Measurements from ENCODE around the gene COL23A1.

Gene COL23A1

DNA sequence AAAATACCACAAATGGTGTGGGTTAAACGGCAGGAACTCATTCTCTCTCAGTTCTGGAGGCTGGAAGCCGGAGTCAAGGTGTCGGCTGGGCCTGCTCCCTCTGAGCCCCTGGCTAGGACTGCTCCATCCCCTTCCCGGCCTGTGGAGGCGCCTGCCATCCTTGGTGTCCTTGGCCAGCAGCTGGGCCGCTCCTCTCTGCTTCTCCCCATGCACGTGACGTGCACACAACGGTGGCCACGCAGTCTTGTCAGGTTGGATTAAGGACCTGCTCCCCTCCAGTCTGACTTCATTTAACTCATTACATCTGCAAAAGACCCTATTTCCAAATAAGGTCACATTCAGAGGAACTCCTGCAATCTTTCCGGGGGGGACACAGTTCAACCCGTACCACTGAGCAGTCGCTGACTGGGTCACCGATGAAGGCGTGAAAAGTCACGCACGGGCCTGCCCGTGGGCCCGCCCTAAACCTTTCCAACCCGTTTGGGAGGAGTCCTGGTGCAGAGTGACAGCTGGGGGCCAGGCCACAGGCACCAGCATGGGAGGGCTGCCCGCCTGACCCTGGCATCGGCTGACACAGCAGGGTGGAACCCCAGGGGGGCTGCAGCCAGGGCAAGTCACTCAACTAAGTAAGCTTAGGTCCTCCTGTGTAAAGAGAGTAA, 135.2 kb downstream of the COL23A1 start:
- no peak for DNase-seq

DNA sequence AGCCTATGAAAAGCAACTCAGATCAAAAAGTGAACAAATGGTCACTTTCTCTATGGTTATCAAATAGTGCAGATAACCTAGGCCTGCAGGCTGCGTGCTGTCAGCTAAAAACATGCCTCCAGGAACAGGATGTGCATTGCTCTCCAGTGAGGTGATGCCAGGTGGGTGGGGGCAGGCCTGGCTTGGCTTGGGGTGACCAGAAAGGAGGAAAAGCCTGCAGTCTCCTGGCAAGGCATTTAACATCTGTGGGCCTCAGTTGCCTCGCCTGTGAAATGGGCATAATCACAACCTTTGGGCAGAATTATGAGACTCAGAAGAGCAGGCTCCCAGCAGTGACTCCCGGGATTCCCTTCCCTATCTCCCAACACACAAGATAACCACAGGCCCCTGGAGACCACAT, 135.9 kb downstream of the COL23A1 start:
- DNase-seq, result no peak

DNA sequence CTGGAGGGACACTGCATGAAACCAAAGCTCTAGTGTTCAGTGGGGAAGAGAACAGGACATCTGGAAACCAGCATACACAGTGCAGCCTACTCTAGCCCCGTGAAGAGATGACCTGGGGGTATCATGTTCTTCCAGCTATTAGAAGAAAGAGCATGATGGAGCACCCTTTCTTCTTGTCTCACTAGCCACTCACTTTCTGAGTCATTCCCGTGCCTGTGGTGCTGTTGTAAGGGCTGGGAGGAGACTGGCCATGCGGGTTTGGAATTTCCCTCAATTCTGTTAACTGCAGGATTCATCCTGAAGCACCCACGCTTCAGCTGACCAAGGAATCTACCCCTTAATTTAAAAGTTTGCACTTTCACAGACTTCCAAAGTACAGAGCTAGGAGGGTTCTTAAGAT, 137.0 kb downstream of the COL23A1 start:
- DNase-seq, result no peak

DNA sequence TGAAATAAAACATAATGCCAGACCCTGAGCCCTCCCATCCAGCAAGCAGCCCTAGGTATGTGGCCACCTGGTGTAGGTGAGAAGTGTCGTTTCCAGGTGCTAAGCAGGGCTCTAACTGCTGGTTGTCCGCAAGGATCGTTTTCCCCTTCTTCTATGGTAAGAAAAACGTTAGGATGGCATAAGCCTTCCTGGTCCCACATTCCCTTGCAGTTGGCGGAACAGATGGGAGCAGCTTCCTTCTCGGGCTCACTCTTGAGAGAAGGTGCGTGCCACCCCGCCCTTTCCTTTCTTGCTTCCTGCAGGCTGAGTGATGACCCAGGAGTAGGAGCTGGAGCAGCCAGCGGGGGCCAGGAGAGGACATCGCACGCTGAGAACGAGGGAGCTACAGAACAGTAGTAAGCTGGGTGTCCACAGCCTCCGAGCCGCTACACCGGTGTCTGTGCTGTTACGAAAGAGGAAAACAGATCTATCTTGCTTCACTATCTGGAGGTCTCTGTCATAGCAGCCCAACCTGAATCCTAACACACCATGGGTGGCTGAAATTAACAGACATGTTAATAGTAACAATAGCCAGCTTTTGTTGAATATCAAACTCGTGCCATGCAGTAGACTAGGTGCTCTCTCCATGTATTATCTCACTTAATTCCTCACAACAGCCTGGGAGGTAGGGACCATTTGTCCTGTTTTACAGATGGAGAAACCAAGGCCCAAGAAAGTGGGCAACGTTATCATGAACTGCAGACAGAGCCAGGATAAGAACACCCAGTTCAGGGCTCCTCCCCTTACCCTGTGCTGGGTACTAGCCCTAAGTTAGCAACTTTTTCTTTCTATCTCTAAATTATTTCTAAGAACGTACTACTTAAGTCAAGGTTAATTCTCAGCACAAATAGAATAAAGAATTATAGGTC, 139.8 kb downstream of the COL23A1 start:
- DNase-seq, result no peak

DNA sequence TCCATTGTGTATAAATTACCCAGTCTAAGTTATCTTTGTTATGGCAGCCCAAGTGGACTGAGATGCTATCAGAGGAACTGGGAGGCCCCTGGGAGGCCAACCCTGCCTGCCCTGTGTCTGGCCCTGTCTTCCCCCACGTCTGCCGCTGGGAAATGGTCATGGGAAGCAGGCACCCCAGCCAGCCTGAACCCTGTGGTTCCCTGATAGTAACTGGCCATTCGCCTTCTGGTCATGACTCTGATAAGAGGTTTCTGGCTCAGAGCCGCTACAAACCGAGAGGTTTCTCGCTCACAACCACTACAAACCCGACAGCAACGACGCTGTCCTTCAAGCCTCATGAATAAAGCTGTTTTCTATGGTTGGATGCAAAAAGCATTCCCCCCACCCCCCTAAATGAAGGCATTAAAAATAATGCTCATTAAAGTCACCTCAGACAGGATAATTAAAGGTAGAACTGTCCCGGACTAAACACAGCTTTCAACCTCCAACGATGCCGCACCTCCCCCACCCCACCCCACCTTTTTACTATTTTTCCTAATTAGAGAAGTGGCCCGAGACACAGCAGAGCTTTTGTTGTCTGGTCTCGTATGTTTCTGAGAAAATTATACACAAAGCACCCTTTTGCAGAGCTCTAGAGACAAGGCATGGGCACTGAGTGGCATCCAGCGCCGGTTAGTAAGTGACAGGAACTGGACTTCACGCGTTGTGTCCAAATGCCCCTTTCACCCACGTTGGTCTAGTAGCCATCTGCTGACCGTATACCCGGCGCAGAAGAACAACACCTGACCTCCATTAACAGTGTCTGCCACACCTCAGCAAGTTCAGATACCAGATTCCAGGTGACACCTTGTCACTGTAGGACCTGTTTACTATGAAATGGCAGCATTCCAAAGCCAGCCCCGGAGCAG, 140.8 kb downstream of the COL23A1 start:
- DNase-seq, result no peak

DNA sequence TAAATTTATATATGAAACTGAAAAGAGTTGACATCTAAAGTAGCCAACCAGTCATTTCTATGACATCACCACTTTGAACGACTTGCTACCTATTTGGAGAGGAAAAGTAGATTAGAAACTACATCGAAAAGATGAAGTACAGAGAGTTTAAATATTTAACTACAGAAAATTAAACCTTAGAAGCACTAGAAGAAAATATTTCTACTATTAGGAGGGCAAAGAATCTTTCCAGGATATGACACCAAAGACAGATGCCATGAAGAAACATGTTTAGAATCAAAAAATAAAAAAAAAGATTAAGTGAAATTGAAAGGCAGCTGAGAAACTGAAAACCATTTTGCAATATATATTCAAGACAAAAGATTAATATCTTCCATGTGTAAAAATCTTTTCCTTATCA, 144.7 kb downstream of the COL23A1 start:
- no peak for DNase-seq

DNA sequence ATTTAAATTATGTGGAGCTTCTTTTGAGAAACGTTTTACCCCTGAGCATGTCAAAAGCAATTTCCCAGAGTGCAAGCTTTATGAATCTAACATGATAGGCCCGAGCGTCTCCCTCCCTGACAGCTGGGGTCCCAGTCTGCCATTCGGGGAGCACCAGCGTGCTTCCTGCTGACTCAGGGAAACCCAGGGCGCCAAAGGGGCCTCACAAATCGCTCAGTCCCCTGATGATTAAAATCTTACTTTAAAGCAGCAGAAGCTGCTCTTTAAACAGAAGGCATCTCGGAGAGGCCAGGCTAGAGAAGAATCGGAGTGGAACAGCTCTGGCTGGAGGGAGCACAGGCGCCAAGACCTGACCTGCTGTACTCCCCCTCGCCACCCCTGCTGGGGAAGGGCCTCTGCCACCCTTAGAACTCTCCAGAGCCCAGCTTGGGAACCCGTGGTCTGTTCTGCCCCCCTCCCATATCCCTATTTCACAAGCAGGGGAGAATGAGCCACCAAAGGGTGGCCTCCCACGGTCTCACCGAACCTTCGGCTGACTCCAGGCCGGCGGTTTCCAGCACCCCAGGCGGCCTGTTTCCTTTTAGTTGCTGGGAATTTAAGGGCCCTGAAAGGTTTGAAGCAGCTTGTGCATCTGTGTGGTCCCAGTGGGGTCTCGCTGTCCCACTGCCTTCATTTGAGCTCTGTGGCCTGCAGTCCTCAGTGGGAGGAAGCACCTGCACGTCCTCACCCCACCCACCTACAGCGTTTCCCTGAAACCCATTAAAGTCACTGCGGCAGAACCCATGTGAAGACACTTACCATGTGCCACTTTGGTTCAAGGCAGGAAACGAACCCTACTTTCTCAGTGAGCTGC, 147.6 kb downstream of the COL23A1 start:
- no peak for DNase-seq

DNA sequence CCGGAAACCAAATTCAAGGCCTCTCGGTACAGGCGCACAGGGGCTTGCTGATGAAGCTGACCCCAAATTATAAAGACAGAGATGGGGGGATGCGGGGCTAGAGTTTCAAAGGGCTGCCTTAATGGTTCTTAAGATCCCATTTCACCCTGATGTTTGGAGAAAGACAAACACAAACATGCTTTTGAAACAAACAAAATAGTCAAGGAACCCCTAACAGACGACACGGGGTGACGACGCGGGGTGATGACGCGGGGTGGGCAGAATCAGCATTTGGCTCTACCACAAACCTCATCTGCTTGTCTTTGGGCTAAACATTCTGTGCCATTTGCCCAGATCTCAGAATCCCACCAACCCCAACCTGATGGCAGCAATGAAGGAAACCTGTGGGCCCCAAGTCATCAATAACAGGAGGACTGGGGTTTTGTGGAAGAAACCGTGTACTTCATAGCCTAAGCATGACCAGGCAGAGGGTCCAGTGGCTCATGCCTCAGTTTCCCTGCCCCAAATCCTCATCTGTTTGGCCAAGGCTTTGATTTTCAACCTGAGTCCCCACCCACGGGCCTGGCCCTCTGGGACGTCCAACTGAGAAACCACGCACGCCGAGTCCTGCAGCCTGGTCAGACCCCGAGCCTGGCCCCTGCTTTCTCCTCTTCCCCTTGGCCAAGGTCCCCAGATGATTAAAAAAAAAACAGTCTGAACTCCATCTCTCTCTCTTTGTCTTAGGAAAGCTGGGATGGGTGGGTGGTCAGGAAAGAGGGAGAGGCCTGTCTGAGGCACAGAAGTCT, 148.5 kb downstream of the COL23A1 start:
- DNase-seq, result no peak

DNA sequence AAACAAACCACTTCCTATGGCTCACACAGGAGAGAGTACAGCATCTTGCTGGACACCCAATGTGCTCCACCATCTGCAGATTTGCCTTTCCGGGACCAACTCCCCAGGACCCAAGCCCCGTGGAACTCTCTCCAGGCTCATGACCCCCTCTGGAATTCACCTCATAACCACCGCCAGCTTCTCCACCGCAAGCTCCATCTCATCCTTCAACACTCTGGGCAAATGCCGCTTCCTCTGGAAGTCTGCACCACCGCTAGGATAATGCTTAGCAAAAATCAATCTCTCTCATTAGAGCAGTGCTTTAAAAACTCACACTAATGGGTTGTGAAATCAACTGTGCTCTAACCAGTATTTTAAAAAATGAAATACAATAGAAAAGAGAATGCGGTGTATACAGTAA, 150.0 kb downstream of the COL23A1 start:
- DNase-seq, result no peak

DNA sequence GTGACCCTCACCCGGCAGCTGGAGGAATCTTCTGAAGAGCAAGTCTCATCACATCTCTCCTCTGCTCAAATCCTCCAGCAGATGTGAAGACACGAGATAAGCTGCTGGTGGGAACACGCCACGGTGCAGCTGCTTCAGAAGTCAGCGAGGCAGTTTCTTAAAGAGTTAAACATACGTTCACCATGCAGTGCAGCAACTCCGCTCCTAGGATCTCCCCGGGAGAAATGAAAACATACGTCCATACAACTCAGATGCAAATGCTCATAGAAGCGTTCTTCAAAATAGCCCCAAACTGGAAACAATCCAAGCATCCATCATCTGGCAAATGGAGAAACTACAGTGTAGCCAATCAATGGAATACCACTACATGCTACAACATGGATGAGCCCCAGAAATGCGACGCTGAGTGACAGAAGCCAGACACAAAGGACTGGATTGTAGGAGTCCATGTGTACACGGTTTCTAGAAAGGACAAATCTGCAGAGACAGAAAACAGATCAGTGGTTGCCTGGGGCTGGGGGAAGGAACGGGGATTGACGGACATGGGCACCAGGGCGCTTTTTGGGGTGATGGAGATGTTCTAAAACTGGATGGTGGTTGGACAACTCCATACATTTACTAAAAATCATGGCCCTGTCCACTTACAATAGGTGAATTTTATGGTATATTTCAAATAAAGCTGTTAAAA, 150.6 kb downstream of the COL23A1 start:
- DNase-seq, result no peak

DNA sequence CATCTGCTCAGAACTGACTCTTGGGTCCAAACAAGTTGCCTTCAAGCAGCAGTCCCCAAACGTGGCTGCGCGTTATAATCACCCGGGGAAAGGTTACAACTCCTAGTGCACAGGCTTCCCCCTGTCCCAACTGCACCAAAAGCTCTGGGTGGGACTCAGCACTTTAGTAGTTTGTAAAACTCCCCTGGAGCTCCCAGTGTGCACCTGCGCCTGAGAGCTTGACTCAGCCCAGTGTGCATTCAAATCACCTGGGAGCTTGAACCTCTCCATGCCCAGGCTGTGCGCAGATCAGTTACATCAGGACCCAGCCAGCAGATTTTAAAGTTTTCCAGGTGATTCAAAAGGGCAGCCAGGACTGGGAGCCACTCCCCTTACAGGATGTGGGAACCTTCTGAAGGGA, 151.4 kb downstream of the COL23A1 start:
- DNase-seq, result no peak

DNA sequence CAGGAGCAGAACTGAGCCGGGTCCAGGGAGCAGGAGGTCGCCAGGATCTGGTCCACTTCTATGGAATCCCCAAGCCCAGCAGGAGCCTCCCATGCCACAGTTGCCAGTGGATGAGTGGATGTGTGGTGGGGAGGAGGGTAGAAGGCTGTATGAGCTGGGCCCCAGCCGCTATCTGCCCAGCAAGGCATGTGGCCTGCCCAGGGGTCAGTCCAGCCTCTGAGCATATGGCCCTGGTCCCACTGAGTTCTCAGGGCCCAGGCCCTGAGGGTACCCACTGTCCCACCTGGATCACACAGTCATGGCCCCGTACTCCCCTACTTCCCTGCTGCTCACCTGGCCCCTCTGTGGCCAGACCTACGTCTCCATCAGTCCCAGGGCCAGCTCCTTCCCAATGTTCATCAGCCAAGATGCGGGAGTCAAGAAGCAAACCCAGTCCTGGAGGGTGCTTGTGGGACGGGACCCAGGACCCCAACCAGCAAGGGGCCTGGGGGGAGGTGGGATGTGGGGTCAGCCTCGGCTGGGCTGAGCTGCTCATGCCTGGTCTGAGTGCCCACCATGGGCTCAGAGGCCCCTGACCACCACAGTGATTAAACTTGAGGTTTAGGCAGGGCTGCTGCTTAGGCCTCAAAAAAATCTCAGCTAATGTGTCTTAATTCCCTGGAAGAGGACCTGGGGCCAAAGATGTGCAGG, 152.7 kb downstream of the COL23A1 start:
- no peak for DNase-seq

DNA sequence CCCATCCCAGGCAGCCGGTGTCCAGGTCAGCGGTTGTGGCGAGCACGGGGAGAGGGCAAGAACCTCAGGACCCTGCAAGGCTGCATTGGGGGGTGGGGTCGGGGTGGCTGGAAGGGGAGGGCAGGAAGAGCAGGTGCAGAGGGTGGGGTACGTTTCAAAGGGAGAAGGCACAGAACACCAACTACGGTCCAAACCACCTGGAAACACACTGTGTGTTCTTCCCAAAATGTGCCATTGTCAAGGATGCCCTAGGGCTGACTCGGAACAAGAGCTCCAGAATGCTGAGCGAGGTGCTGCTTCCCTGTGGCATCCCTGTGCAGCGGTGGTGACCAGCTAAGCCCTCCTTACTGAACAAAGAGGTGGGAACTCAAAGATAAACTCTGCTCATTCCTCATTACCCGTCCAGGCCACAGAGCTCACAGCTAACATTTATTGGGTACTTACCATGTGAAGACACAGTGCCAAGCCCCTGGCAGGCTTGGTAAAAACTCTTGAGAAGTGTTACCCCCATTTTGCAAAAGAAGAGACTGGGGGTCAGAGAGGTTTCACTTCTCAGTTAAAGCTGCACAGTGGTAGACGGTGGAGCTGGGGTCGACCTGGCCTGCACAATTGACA, 153.8 kb downstream of the COL23A1 start:
- no peak for DNase-seq

DNA sequence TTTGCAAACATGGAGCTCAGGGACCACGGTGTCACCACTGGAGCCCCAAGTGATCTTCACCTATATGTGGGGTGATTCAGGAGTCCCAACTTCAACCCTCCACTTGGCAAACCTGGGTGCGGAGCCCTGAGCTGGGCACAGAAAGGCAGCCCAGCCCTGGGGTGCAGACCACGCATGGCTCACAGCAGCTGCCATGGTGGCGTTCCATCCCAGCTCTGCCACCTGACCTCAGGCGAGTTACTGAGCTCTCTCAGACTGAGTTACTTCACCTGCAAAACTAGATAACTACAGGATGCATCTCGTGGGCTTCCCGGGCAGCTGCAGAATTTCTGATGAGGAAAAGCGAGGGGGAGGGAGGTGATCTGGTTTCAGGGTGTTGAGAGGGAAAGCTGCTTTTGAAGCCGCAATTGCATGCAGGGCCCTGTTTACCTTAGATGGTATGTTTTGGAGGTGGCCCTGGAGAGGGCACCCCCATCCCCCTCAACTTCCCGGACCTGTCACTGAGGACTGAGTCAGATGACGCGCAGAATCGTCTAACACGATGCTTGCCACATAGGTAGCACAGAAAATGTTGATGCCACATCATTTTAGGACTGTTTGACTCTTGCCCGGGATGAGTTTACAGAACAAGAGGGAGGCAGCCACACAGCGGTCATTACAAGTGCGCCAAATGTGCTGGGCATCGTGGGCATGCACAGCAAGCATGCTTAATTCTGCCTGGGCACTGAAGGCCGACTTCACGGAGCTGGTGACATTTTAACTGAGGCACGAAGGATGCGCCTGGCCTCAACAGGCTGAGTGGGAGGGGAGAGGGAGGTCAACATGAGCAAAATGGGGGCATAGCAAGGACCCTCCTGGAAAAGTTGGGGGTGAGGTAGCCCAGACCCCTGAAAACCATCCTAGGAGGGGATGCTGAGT, 154.6 kb downstream of the COL23A1 start:
- DNase-seq, result no peak

DNA sequence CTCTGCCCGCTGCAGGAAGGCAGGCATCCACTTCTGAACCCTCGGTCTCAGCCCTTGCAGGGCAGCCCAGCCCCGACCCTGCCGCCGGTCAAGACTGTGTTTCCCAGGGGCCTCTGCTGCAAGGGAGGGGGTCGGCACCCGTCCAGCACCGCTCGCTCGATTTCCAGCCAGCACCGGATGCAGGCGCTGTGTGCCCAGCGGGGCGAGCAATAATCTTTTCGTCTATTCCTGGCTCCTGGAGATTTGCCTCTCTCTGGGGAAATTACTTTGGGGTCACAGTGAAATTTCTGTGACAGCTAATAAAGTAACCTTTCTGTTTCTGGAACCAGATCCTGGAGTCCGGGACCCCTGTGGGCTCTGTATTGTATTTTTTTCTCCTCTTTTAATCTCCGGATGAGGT, 155.3 kb downstream of the COL23A1 start:
- no peak for DNase-seq

DNA sequence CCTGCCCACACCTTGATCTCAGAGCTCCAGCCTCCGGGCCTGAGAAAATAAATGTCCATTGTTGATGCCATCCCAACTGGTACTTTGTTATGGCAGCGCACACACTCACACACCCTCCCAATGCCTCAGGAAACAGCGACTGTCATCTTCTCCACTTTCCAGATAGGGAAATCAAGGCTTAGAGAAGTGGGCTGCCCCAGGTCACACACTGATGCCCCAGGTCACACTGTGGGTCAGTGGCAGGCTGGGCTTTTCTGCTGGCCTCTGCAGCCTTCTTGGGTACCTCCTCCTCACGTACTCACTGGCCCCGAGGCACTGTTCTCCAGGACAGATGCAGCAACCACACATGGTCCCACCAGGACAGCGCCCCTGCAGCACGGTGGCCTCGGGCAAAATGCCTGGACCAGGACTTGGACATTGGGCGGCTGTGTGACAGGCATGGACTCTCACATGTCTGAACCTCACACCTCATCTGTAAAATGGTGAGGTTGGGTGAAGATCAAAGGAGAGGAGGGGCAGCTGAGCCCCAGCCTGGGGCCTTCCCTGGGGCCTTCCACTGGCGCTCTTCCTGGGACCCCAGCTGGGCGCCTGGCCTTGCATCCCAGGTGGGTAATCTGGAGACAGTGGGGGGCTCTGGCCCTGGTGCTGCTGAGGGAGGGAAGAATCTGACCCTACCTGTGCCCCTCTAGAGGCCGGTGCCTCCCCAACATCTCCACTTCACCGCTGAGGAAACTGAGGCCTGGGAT, 156.0 kb downstream of the COL23A1 start:
- no peak for DNase-seq

DNA sequence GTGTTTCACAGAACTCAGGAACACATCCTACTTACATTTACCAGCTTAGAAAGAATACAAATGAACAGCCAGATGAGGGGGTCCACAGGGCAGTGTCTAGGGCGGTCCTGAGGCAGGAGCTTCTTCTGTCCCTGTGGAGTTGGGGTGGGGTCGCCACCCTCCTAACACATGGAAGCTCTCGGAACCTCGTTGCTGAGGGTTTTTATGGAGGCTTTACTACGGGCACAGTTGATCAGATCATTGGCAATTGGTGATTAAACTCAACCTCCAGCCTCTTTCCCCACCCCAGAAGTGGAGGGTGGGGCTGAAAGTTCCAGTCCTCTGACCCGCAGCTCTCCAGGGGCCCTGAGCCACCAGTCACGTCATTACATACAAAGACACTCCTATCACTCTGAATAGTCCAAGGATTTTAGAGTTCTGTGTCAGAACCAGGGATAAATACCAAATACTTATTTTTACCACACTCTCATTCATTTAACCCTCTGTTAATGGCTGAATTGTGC, 156.9 kb downstream of the COL23A1 start:
- DNase-seq, result no peak
